Right cardiac atrium (tissue), 5 donors: Measurements from ENCODE around the gene MARK2. TPM values are rescaled to one million over a fixed set of nuclear protein-coding genes. Genes with fewer than 3 reads are reported as not detected.

Experiments
- ATAC-seq, 2 donors: fragments of 200-7000 bp; cut with Tn5 transposase; one replicate each; pipeline versions ENCODE4 v1.8.0 to v1.9.1; 2020; ENCODE audit warnings: moderate library complexity in 2 of 2, mild to moderate bottlenecking in 1 of 2
- DNase-seq, 3 donors: peaks; one replicate each; pipeline ENCODE4 v3.0.0-alpha.2; 2020
- H3K27ac ChIP-seq: one replicate; pipeline ENCODE4 v1.5.1; 2013; ENCODE audit warnings: mild to moderate bottlenecking, low read length, control low read depth, moderate library complexity
- H3K27me3 ChIP-seq: one replicate; pipeline ENCODE4 v1.6.1; 2013; ENCODE audit not compliant: control insufficient read depth, insufficient read depth
- H3K4me1 ChIP-seq: one replicate; pipeline ENCODE4 v1.6.1; 2013; ENCODE audit warnings: low read length; ENCODE audit not compliant: control insufficient read depth, insufficient read depth
- H3K4me3 ChIP-seq: one replicate; pipeline ENCODE4 v1.5.1; 2013; ENCODE audit warnings: low read length, control low read depth
- H3K9me3 ChIP-seq: one replicate; pipeline ENCODE4 v1.6.1; 2013; ENCODE audit warnings: low read length; ENCODE audit not compliant: control insufficient read depth
- WGBS: extraction: QIAGEN DNeasy Blood & Tissue Kit; methylation state at CpG from one replicate; pipeline ENCODE4 v1.1.7; 2013; 5-methylcytosine and 5-hydroxymethylcytosine counted together
- intact Hi-C, 4 donors: fragments of 100-400 bp; cut with DNase I; formaldehyde crosslinking; loops; one replicate each; pipeline versions ENCODE4 v1.11.0 to v1.14.0; 2022 to 2023
- polyA plus RNA-seq: library from polyadenylated mRNA; stranded (reverse); fragments of 200-250 nt; gene quantifications from one replicate; pipeline ENCODE4 v1.2.3, GENCODE V29; 2013
- total RNA-seq, 4 donors: library from RNA; stranded (reverse); fragmentation: NEBNext Ultra II Directional; extraction: Animal tissue kit (Norgen Biotek cat#: 25700); gene quantifications; one replicate each; pipeline ENCODE4 v1.2.1, GENCODE V29; 2021
- donor health status: healthy with polysubstance abuse.
- donor health status: DM: no; HTN: yes; CAD: no.
- donor health status: DM: no; HTN: no; CAD: no.
- donor health status: DM: no; HTN: yes; CAD: no; lungs with severe emphysema.
- donor health status: DM: yes; HTN: yes; CAD: no.

MARK2 gene
- total and polyA plus RNA-seq, 5 donors: 20.0 to 45.3 (median 40.6) TPM

DNA sequence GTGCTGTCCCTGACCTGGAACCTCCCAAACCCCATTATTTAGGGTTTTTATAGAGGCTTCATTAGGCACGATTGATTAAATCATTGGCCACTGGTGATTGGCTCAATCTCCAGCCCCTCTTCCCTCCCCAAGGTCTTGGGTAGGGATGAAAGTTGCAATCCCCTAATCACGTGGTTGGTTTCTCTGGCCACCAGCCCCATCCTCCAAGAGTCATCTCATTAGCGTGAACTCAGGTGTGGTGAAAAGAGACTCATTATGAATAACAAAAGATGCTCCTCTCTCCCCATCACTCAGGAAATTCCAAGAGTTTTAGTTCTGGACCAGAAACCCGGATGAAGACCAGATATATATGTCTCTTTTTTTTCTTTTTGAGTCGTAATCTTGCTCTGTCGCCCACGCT is 7.6 kb upstream of the MARK2 start:
- no peaks in the 10 kb centered on the region for H3K9me3 ChIP-seq
- DNase-seq: no peak
- H3K4me1 ChIP-seq: no peaks in the 10 kb centered on the region
- WGBS: 60% methylated on average over 7 of the region's 7 CpGs
- intact Hi-C loops: loop anchor here in 1 of 4 donors (10.0 kb wide), 1 partner anchor 323 kb away; no protein-coding TSS in a partner anchor
- no peak overlapping the region for H3K27ac ChIP-seq
- no peak for ATAC-seq
- no peaks in the 10 kb centered on the region for H3K27me3 ChIP-seq
- H3K4me3 ChIP-seq: no peak overlapping the region

DNA sequence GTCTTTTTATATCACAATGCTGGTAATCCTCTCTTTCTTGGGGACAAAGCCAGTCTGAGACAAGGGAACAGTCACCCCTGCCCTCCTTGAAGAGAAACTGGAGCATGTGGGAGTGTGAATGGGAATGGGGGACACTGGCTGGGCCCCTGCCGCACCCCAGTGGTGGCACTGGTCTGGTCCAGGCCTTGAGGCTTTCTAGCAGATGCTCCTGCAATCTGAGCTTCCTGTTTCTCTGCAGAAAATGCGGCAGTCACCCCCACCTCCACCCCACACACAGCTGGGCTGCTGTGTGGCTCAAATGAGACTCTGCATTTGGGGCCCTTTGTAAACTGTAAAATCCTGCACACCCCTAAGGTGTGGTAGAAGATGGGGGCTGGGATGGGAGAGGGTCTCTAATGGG is 6.6 kb upstream of the MARK2 start:
- ATAC-seq: no peak
- WGBS: 61% methylated on average over 2 of the region's 2 CpGs

DNA sequence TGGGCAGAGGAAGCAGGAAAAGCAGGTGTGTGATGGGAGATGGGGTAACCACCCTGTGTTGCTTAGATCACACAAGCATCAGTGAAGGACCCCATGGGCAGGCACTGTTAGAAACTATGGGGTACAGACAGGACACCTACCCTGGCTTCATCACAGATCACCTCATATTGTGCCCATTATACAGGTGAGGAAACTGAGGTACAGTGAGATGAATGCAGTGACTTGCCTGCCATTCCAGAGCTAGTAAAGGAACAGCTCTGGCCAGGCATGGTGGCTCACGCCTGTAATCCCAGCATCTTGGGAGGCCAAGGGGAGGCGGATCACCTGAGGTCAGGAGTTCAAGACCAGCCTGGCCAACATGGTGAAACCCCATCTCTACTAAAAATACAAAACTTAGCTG is 5.9 kb upstream of the MARK2 start:
- ATAC-seq: no peak
- Histone ChIP-seq H3K4me3 (no peak overlapping the region), H3K27me3 (no peaks in the 10 kb centered on the region), H3K9me3 (no peaks in the 10 kb centered on the region), H3K4me1 (no peaks in the 10 kb centered on the region), H3K27ac (no peak overlapping the region)
- WGBS: 98% methylated on average over 2 of the region's 2 CpGs
- intact Hi-C loops: loop anchor here in 1 of 4 donors (10.0 kb wide), 1 partner anchor 322 kb away; no protein-coding TSS in a partner anchor
- DNase-seq: no peak

More for the DNA sequence above, 6.6 kb upstream of the MARK2 start:
- H3K27me3 ChIP-seq: no peaks in the 10 kb centered on the region
- intact Hi-C loops: loop anchor here in 1 of 4 donors (10.0 kb wide), 1 partner anchor 322 kb away; no protein-coding TSS in a partner anchor
- no peak overlapping the region for H3K4me3 ChIP-seq
- no peak overlapping the region for H3K27ac ChIP-seq
- H3K9me3 ChIP-seq: no peaks in the 10 kb centered on the region
- no peak for DNase-seq
- no peaks in the 10 kb centered on the region for H3K4me1 ChIP-seq

DNA sequence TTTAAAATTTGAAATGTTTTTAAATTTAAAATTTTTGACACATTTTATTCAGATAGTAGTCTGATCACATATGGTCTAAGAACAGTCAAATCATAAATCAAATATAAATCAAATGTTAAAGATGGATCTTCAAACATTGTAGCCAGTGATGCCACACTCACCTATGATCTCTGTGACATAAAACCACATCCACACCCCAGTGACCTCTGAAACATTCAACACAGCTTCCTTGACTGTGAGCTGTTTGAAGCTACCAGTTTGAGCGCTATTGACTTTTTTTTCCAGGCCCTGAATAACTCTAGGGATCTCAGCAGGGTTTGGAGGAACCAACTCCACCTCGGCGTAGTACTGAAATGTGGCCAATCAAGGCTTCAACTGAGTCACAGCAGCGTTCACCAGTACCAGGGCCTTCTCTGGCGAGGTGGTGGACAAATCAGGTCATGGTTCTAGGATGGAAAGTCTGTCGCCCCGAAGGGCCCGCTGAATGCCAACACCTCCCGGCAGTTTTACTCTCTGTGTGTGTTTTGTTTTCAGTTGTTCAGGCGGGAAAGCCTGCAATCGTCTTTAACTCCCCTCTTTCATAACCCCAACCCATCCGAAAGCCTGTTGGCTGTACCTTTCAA is 4.3 kb upstream of the MARK2 start:
- Histone ChIP-seq H3K27me3 (no peaks in the 10 kb centered on the region), H3K9me3 (no peaks in the 10 kb centered on the region), H3K4me3 (no peak overlapping the region), H3K4me1 (no peaks in the 10 kb centered on the region), H3K27ac (no peak overlapping the region)
- ATAC-seq (no peak), DNase-seq (no peak)
- intact Hi-C loops: loop anchor here in 3 of 4 donors (5.0 to 10.0 kb wide), 3 partner anchors 313 to 320 kb away; no protein-coding TSS in a partner anchor
- WGBS: 87% methylated on average over 12 of the region's 12 CpGs

DNA sequence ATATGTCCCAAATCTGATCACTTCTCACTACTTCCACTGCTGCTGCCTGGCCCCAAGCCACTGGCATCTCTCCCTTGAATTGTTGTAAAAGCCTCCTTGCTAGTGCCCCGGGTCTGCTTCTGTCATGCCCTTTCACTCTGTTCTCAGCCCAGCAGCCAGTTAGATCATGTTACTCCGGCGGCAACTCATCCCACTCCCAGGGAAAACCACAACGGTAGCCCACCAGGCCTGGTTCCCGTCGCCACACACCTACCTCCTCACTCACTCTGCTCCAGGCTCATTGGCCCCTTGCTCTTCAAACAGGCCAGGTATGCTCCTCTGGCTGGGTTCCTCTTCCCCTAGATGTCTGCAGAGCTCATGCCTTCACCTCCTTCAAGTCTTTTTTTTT is 3.8 kb upstream of the MARK2 start:
- WGBS: 68% methylated on average over 6 of the region's 6 CpGs
- no peak overlapping the region for H3K27ac ChIP-seq
- H3K27me3 ChIP-seq: no peaks in the 10 kb centered on the region
- no peak for DNase-seq
- no peak overlapping the region for H3K4me3 ChIP-seq
- no peaks in the 10 kb centered on the region for H3K9me3 ChIP-seq
- no peak for ATAC-seq
- peaks cover 2% of the 10 kb centered on the region for H3K4me1 ChIP-seq
- intact Hi-C loops: loop anchor here in 3 of 4 donors (5.0 to 10.0 kb wide), 3 partner anchors 312 to 320 kb away; no protein-coding TSS in a partner anchor

DNA sequence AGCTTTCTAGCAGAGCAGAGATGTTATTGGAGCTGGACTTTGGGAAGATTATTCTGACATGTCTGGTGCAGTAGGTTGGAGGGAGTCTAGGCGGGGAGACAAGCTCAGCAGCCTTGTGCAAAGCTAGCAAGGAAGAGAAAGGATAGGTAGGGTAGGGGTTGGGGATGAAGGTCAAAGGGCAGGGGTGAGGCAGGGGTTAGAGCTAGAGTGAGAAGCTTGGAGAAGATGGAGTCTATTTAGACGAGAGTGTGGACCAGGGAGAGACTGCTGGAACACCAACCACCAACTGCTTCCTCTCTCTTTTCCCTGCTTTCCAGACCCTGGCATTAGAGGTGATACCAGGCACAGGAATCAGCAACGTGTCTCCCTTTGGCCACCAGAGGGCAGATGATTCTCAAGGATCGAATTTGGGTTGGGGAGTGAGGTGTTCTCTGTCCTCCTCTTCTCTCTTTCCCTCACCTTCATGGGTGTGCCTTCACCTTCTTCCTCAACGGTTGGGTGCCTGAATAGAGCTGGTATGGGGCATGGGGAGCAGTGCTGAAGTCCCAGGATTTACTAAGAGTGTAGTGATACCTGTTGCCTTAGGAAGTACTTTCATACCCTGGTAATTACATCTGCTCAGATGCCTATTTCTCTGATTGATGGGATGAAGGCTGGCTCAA is 1.8 kb upstream of the MARK2 start:
- ATAC-seq (peak; percentile 22 to 34), DNase-seq (peak; percentile 67 to 87 (median 77))
- 14% methylated on average over 5 of the region's 5 CpGs for WGBS
- H3K27ac ChIP-seq: no peak overlapping the region
- no peaks in the 10 kb centered on the region for H3K27me3 ChIP-seq
- H3K4me3 ChIP-seq: no peak overlapping the region
- intact Hi-C loops: loop anchor here (1.0 to 10.0 kb wide), 6 partner anchors 108 to 318 kb away; no protein-coding TSS in a partner anchor
- peaks cover 12% of the 10 kb centered on the region for H3K4me1 ChIP-seq
- H3K9me3 ChIP-seq: no peaks in the 10 kb centered on the region

DNA sequence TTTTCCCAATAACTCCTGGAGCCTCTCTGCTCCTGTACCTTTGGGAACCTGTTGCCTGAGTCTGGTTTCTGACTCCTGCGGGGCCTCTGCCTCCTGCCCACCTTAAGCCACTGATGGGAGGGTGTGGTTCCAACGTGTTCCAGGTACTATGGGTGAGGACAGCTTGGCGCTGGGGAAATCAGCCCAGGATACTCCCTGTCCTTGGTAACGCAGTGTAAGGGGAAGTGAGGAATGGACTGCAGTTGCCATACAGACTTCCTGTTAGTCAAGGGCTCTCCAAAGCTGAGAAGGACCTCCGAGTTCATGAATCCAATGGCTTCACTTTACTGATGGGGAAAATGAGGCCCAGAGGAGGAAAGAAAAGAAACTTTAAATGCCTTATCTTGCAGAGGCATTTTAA is 1.2 kb upstream of the MARK2 start:
- H3K9me3 ChIP-seq: no peaks in the 10 kb centered on the region
- DNase-seq: peak in 1 of 3 donors; percentile 59
- H3K4me3 ChIP-seq: no peak overlapping the region
- intact Hi-C loops: loop anchor here (1.0 to 10.0 kb wide), 6 partner anchors 107 to 317 kb away; no protein-coding TSS in a partner anchor
- ATAC-seq: peak in 1 of 2 donors; percentile 2
- peaks cover 12% of the 10 kb centered on the region for H3K4me1 ChIP-seq
- no peaks in the 10 kb centered on the region for H3K27me3 ChIP-seq
- peak overlapping the region; percentile 75 for H3K27ac ChIP-seq
- 48% methylated on average over 5 of the region's 5 CpGs for WGBS

DNA sequence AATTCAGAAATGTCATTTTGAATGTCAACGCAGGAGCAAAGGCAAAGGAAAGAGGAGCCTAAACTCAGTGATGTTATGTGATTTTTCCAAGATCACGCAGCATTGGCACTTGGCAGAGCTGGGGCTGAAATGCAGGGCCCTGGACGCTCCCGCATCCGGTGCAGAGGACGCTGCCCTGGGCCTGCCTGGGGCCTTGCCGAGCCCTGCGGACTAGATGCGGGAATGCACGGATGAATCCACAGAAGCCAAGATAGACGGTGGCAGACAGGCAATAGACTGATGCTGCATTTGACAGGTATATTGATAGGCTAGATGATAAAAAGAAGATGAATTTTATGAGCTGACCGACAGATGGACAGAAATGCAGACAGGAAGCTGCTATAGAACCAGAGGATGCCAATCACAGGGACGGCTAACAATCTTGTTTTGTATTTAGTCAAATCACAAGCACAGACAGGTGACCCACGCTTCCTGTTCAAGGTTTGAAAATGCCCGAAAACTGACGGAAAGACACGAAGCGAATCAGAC is 696 bp upstream of the MARK2 start:
- Histone ChIP-seq H3K9me3 (no peaks in the 10 kb centered on the region), H3K4me1 (peaks cover 15% of the 10 kb centered on the region), H3K4me3 (peak overlapping the region; percentile 36), H3K27ac (peak overlapping the region; percentile 75), H3K27me3 (no peaks in the 10 kb centered on the region)
- peak; percentile 17 to 28 for ATAC-seq
- DNase-seq: peak; percentile 38 to 77 (median 74)
- intact Hi-C loops: loop anchor here in 3 of 4 donors (5.0 to 10.0 kb wide), 3 partner anchors 309 to 317 kb away; no protein-coding TSS in a partner anchor
- 26% methylated on average over 18 of the region's 18 CpGs for WGBS

DNA sequence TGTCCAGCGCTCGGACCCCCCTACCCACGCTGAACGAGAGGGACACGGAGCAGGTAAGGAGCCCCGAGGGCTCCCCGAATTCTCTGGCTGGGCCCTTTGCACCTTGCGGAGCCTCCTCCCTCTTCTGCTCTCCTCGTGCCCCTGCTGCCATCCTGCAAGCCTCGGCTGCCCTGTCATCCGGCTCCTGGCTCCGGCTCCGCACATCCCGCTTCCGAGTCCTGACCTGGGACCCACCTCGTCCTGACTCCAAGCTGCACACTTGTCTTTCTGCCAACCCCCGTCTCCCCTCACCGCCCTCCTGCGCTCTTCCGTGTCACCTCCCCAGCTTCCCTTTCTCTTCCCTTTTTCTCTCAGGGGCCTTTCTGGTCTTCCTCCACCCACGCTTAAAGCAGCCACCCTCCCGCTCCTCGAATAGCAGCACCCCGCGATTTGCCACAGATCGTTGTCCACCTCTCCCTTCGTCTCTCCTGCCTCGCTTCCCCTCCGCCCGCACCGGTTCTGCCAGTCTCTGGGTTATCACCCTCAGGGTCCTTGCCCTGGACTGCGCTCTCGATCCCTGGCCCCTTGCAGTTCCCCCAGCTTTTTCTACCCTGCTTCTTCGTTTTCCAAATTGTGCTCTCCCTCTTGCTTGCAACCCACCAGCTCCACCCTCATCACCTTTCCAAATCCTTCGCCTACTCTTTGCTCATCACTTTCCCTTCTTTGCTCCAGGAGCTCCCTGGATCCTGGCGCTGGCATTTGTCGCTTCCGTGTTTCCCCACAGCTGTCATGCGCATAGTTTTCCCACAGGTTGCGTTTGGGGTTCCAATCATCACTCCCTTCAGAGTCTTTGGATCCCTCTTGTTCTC is 822 bp downstream of the MARK2 start:
- whole genome bisulfite sequencing: under 1% methylated on average over 40 of the region's 40 CpGs
- Histone ChIP-seq H3K27me3 (no peaks in the 10 kb centered on the region), H3K27ac (peak overlapping the region; percentile 87), H3K4me1 (peaks cover 17% of the 10 kb centered on the region), H3K4me3 (peak overlapping the region; percentile 98), H3K9me3 (no peaks in the 10 kb centered on the region)
- intact Hi-C loops: loop anchor here in 3 of 4 donors (5.0 to 10.0 kb wide), 3 partner anchors 308 to 315 kb away; no protein-coding TSS in a partner anchor
- DNase-seq: peak; percentile 58 to 63 (median 59)
- peak in 1 of 2 donors; percentile 0 for ATAC-seq

DNA sequence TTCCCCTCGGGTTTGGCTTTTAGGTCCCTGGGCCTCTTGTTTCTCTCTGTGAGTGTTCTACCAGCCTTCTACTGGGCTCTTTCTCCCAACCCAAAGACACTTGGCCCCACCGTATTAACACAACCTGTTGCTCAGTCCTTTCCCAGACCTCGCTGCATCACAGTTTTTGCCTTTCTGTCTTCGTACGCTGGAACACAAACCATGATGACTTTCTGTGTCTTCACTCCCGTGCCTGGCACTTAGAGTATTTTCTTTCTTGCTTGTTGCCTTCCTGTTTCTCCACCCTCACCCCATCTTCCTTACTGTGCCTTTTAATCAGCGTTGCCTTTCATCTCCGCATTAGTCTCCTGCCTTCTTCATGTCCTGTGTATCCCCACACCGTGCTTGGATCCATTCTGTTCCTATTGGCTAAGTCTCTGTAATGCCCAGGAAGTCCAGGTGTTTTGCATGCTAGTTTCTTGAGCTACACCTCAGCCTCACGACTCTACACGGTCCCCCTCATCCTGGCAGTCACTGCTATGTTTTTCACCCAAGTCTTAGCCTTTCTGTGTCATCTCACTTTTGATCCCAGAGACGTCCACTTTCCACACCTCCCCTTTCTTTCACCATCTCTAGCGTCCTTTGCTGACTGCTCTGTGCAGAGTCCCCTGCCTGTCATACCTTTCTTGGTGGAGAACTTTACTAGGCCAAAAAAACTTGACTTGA is 1.6 kb downstream of the MARK2 start:
- H3K9me3 ChIP-seq: no peaks in the 10 kb centered on the region
- intact Hi-C loops: no loop called here
- peak overlapping the region; percentile 98 for H3K4me3 ChIP-seq
- H3K27me3 ChIP-seq: no peaks in the 10 kb centered on the region
- WGBS: 8% methylated on average over 13 of the region's 13 CpGs
- ATAC-seq (no peak), DNase-seq (no peak)
- peaks cover 25% of the 10 kb centered on the region for H3K4me1 ChIP-seq
- peak overlapping the region; percentile 87 for H3K27ac ChIP-seq
